ENCODE results near the gene SCN4B. TPM values are rescaled to one million over a fixed set of nuclear protein-coding genes. Genes with fewer than 3 reads are reported as not detected.

SCN4B gene
- total RNA-seq, 1 experiment from 2014 or later = 0.33 TPM

- intact Hi-C loops (cut with micrococcal nuclease; ENCODE audit: unreplicated experiment) = no loop called here
- no TSS peak for BruUV-seq (replicated peaks)
Observed at GRCh38 chr11:118084247-118084646, 68.4 kb downstream of the SCN4B start.

More at GRCh38 chr11:118084247-118084646, 68.4 kb downstream of the SCN4B start:
- ATAC-seq (no peak), DNase-seq (ENCODE audit: low read depth, low spot score) (no peak)
- Histone ChIP-seq H3K27ac (ENCODE audit: low read length) (no peak overlapping the region), H3K27me3 (ENCODE audit: control insufficient read depth, insufficient read depth, low read length) (peaks cover 10% of the 10 kb centered on the region), H3K36me3 (ENCODE audit: control insufficient read depth, insufficient read depth, low read length) (no peaks in the 10 kb centered on the region), H3K4me3 (ENCODE audit: low read depth in 2 of 2, low read length in 2 of 2) (no peak overlapping the region), H3K4me1 (ENCODE audit: control insufficient read depth, insufficient read depth, low read length) (no peaks in the 10 kb centered on the region), H3K9me3 (ENCODE audit: control insufficient read depth, insufficient read depth, low read depth, low read length) (peaks cover 2% of the 10 kb centered on the region; the same call in 1 of the 2 replicates)
- in situ Hi-C loops (cut with HindIII; ENCODE audit: low pct_unique_long_range_greater_than_20kb, low sequenced_read_pairs) = no loop called here
- ChIA-PET POLR2A (no interaction called here), CTCF (no interaction called here)
- TF ChIP-seq REST (IDR thresholded peaks at IDR 0.05; ENCODE audit: insufficient read depth in 1 of 2, low read depth in 2 of 2, low read length in 1 of 2) (no peak), TCF7L2 (IDR thresholded peaks at IDR 0.05; ENCODE audit: low read depth, low read length) (no peak), SIN3A (IDR thresholded peaks at IDR 0.05; ENCODE audit: borderline replicate concordance, insufficient read depth, low read depth, low read length) (no peak), POLR2AphosphoS5 (IDR thresholded peaks at IDR 0.05; ENCODE audit: low read depth, low read length) (no peak)
- TF ChIP-seq, protein P1, sequence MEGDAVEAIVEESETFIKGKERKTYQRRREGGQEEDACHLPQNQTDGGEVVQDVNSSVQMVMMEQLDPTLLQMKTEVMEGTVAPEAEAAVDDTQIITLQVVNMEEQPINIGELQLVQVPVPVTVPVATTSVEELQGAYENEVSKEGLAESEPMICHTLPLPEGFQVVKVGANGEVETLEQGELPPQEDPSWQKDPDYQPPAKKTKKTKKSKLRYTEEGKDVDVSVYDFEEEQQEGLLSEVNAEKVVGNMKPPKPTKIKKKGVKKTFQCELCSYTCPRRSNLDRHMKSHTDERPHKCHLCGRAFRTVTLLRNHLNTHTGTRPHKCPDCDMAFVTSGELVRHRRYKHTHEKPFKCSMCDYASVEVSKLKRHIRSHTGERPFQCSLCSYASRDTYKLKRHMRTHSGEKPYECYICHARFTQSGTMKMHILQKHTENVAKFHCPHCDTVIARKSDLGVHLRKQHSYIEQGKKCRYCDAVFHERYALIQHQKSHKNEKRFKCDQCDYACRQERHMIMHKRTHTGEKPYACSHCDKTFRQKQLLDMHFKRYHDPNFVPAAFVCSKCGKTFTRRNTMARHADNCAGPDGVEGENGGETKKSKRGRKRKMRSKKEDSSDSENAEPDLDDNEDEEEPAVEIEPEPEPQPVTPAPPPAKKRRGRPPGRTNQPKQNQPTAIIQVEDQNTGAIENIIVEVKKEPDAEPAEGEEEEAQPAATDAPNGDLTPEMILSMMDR (IDR thresholded peaks at IDR 0.05) = no peak

Other genes with a start within 250 kb of the SCN4B start
- gene TMPRSS13, start 223.4 kb downstream of the SCN4B start, total RNA-seq (2021; ENCODE audit: unreplicated experiment) = not detected
- gene IL10RA, start 166.4 kb downstream of the SCN4B start, total RNA-seq (2021; ENCODE audit: unreplicated experiment) = 0.41 TPM
- not detected for gene TMPRSS4, start 75.7 kb downstream of the SCN4B start, total RNA-seq (2021; ENCODE audit: unreplicated experiment)
- gene SMIM35, start 65.9 kb downstream of the SCN4B start, total RNA-seq (2021; ENCODE audit: unreplicated experiment) = not detected
- gene SCN2B, start 23.8 kb upstream of the SCN4B start, total RNA-seq (2021; ENCODE audit: unreplicated experiment) = not detected
- gene JAML, start 72.2 kb upstream of the SCN4B start, total RNA-seq (2021; ENCODE audit: unreplicated experiment) = 0.39 TPM
- gene MPZL3, start 99.5 kb upstream of the SCN4B start, total RNA-seq (2021; ENCODE audit: unreplicated experiment) = 1.0 TPM
- gene MPZL2, start 111.5 kb upstream of the SCN4B start, total RNA-seq (2021; ENCODE audit: unreplicated experiment) = 1.8 TPM
- 0.51 TPM for gene CD3E, start 151.9 kb upstream of the SCN4B start, total RNA-seq (2021; ENCODE audit: unreplicated experiment)
- 0.39 TPM for gene CD3D, start 189.9 kb upstream of the SCN4B start, total RNA-seq (2021; ENCODE audit: unreplicated experiment)
- gene CD3G, start 191.5 kb upstream of the SCN4B start, total RNA-seq (2021; ENCODE audit: unreplicated experiment) = 0.15 TPM
- gene UBE4A, start 206.8 kb upstream of the SCN4B start, total RNA-seq (2021; ENCODE audit: unreplicated experiment) = 57.9 TPM
- gene ATP5MG, start 248.8 kb upstream of the SCN4B start, total RNA-seq (2021; ENCODE audit: unreplicated experiment) = 504 TPM